Loucy (cell line): ENCODE results near the gene HS6ST3.

Source experiments
- H2AFZ ChIP-seq: fragments of 200-600 bp; sonication (generic); 2 replicates; pipeline ENCODE4 v1.6.0; 2016; ENCODE audit warnings: antibody characterized with exemption, mild to moderate bottlenecking, low read length, moderate library complexity
- H3F3A ChIP-seq: fragments of 200-600 bp; 2 replicates; pipeline ENCODE4 v1.6.0; 2016; ENCODE audit warnings: antibody characterized with exemption, low read depth, mild to moderate bottlenecking
- H3K27me3 ChIP-seq: fragments of 200-600 bp; sonication (generic); 2 replicates; pipeline ENCODE4 v1.6.1; 2014; ENCODE audit warnings: low read length, mild to moderate bottlenecking; ENCODE audit not compliant: insufficient read depth, poor library complexity, severe bottlenecking
- H3K36me3 ChIP-seq: fragments of 200-600 bp; sonication (generic); 2 replicates; pipeline ENCODE4 v1.6.1; 2016; ENCODE audit warnings: low read length; ENCODE audit not compliant: insufficient read depth
- H3K4me1 ChIP-seq: fragments of 200-600 bp; sonication (generic); 2 replicates; pipeline ENCODE4 v1.5.1; 2014; ENCODE audit warnings: low read length, mild to moderate bottlenecking; ENCODE audit not compliant: insufficient read depth, poor library complexity, severe bottlenecking
- H3K4me2 ChIP-seq: fragments of 200-600 bp; sonication (generic); 2 replicates; pipeline ENCODE4 v1.6.0; 2014; ENCODE audit warnings: antibody characterized with exemption, low read length, low read depth, mild to moderate bottlenecking; ENCODE audit not compliant: poor library complexity, severe bottlenecking
- H3K4me3 ChIP-seq: fragments of 200-600 bp; sonication (generic); 2 replicates; pipeline ENCODE4 v1.5.1; 2014; ENCODE audit warnings: low read length, mild to moderate bottlenecking, mixed read lengths; ENCODE audit not compliant: poor library complexity, severe bottlenecking
- H3K79me2 ChIP-seq: fragments of 200-600 bp; sonication (generic); 2 replicates; pipeline ENCODE4 v1.6.1; 2014; ENCODE audit warnings: low read length; ENCODE audit not compliant: insufficient read depth
- H3K9ac ChIP-seq: fragments of 200-600 bp; sonication (generic); 2 replicates; pipeline ENCODE4 v1.6.0; 2014; ENCODE audit warnings: mild to moderate bottlenecking, low read depth, low read length, moderate library complexity; ENCODE audit not compliant: poor library complexity, severe bottlenecking
- H3K9me2 ChIP-seq: fragments of 200-600 bp; sonication (generic); replicated peaks from 2 replicates; pipeline ENCODE4 v1.6.1; 2016; ENCODE audit warnings: low read depth, low read length, mixed read lengths
- H3K9me3 ChIP-seq: fragments of 200-600 bp; sonication (generic); 2 replicates; pipeline ENCODE4 v1.6.1; 2014; ENCODE audit warnings: mild to moderate bottlenecking, antibody characterized with exemption, low read length, low read depth; ENCODE audit not compliant: insufficient read depth
- H4K20me1 ChIP-seq: fragments of 200-600 bp; sonication (generic); 2 replicates; pipeline ENCODE4 v1.6.0; 2014; ENCODE audit warnings: antibody characterized with exemption, low read length, mild to moderate bottlenecking; ENCODE audit not compliant: insufficient read depth, poor library complexity, severe bottlenecking
- CTCF ChIP-seq: fragments of 200-600 bp; sonication (generic); conservative IDR thresholded peaks from 2 replicates; pipeline ENCODE4 v1.5.1; 2014; ENCODE audit warnings: mild to moderate bottlenecking, antibody characterized with exemption, low read length
- EZH2phosphoT487 ChIP-seq: fragments of 200-600 bp; IDR thresholded peaks from 2 replicates; pipeline ENCODE4 v1.6.1; 2018; ENCODE audit warnings: antibody characterized with exemption, mild to moderate bottlenecking, moderate library complexity, borderline replicate concordance

Gene HS6ST3

GRCh38 chr13:96229356-96229755, 139.4 kb downstream of the HS6ST3 start:
- H3K9me2 ChIP-seq = no peaks in the 10 kb centered on the region
- H3K4me3 ChIP-seq = no peak overlapping the region
- TF ChIP-seq EZH2phosphoT487 (no peak), CTCF (peak; percentile 51)
- no peaks in the 10 kb centered on the region for H3K79me2 ChIP-seq
- H3K9ac ChIP-seq = no peak overlapping the region
- no peaks in the 10 kb centered on the region for H3K9me3 ChIP-seq
- H3K4me2 ChIP-seq = no peak overlapping the region
- H3F3A ChIP-seq = no peaks in the 10 kb centered on the region
- no peaks in the 10 kb centered on the region for H3K27me3 ChIP-seq
- no peak overlapping the region for H2AFZ ChIP-seq
- H3K36me3 ChIP-seq = no peaks in the 10 kb centered on the region
- no peaks in the 10 kb centered on the region for H3K4me1 ChIP-seq
- no peaks in the 10 kb centered on the region for H4K20me1 ChIP-seq

- Histone ChIP-seq H3K9me3 (peaks cover 2% of the 10 kb centered on the region; the same call in 1 of the 2 replicates), H3K79me2 (no peaks in the 10 kb centered on the region), H3K27me3 (no peaks in the 10 kb centered on the region), H3K36me3 (no peaks in the 10 kb centered on the region), H3K4me3 (no peak overlapping the region), H2AFZ (no peak overlapping the region), H3K4me1 (no peaks in the 10 kb centered on the region), H3K9me2 (no peaks in the 10 kb centered on the region), H3K9ac (no peak overlapping the region), H3F3A (no peaks in the 10 kb centered on the region), H3K4me2 (no peak overlapping the region), H4K20me1 (no peaks in the 10 kb centered on the region)
- no peak for TF ChIP-seq CTCF
- no peak for TF ChIP-seq EZH2phosphoT487
Measured at GRCh38 chr13:96238241-96238640, 148.3 kb downstream of the HS6ST3 start.

- Histone ChIP-seq H4K20me1 (no peaks in the 10 kb centered on the region), H2AFZ (no peak overlapping the region), H3K9me2 (no peaks in the 10 kb centered on the region), H3K27me3 (no peaks in the 10 kb centered on the region), H3K36me3 (no peaks in the 10 kb centered on the region), H3K9me3 (peaks cover 2% of the 10 kb centered on the region; the same call in 1 of the 2 replicates), H3F3A (no peaks in the 10 kb centered on the region), H3K4me3 (no peak overlapping the region), H3K4me1 (no peaks in the 10 kb centered on the region), H3K4me2 (no peak overlapping the region), H3K9ac (no peak overlapping the region), H3K79me2 (no peaks in the 10 kb centered on the region)
- TF ChIP-seq EZH2phosphoT487 = no peak
- no peak for TF ChIP-seq CTCF
Measured at GRCh38 chr13:96238861-96239260, 149.0 kb downstream of the HS6ST3 start.
